ENCODE results near the gene HIVEP3. TPM values are rescaled to one million over a fixed set of nuclear protein-coding genes. Genes with fewer than 3 reads are reported as not detected.

HIVEP3 gene
- total RNA-seq, 1 donor from 2014 or later, result 8.9 TPM

GRCh38 chr1:41484402-41485241 lies 434.1 kb downstream of the HIVEP3 start, which contains the start of gene EDN2:
TSS of gene EDN2 (minus strand) at chr1:41484683. CDS start at chr1:41484601, 82 bp downstream.
- H3K27ac Mint-ChIP-seq (ENCODE audit: unreplicated experiment), result peak within 1 kb of the TSS; percentile 91
- peaks cover 33% of the 10 kb centered on the region for H3K4me1 Mint-ChIP-seq (ENCODE audit: low read depth, unreplicated experiment)
- FAIRE-seq (no peak), DNase-seq (ENCODE audit: low read depth) (no peak)
- no peaks in the 10 kb centered on the region for H4K20me1 ChIP-seq (ENCODE audit: insufficient read depth, low read length)
- peaks cover 49% of the 10 kb centered on the region for H3K4me1 ChIP-seq (ENCODE audit: insufficient read depth, low read length)
- H3K4me2 ChIP-seq (ENCODE audit: low read length), result peak within 1 kb of the TSS; percentile 87
- no peak within 1 kb of the TSS for H3K4me3 ChIP-seq (ENCODE audit: insufficient read depth, low read depth, low read length)
- H3K9me3 Mint-ChIP-seq (ENCODE audit: unreplicated experiment), result no peaks in the 10 kb centered on the region
- H3K36me3 Mint-ChIP-seq (ENCODE audit: low read depth, unreplicated experiment), result no peaks in the 10 kb centered on the region
- no peaks in the 10 kb centered on the region for H3K27me3 ChIP-seq (ENCODE audit: insufficient read depth, low read length)
- H2AFZ ChIP-seq (ENCODE audit: low read depth, low read length), result no peak within 1 kb of the TSS
- no peak for TF ChIP-seq EZH2 (IDR thresholded peaks at IDR 0.05; ENCODE audit: insufficient read depth, low read length)
- TF ChIP-seq CTCF (IDR thresholded peaks at IDR 0.05; ENCODE audit: insufficient read depth, low read depth, low read length), result peak; percentile 10
- no peaks in the 10 kb centered on the region for H3K9me3 ChIP-seq (ENCODE audit: insufficient read depth, low read depth, low read length)
- H3K79me2 ChIP-seq (ENCODE audit: insufficient read depth, low read length), result no peaks in the 10 kb centered on the region
- peak within 1 kb of the TSS; percentile 10 for H3K27ac ChIP-seq (ENCODE audit: low read depth, low read length)
- peak within 1 kb of the TSS; percentile 56 for H3K9ac ChIP-seq (ENCODE audit: low read length)
- peak within 1 kb of the TSS; percentile 40 for H3K4me3 Mint-ChIP-seq (ENCODE audit: unreplicated experiment)
- no peaks in the 10 kb centered on the region for H3K36me3 ChIP-seq (ENCODE audit: insufficient read depth, low read length)
- peaks cover 3% of the 10 kb centered on the region for H3K27me3 Mint-ChIP-seq (ENCODE audit: low read depth, unreplicated experiment)

GRCh38 chr1:41483960-41484401 lies 434.7 kb downstream of the HIVEP3 start:
- FAIRE-seq, result no peak
- Histone ChIP-seq H4K20me1 (ENCODE audit: insufficient read depth, low read length) (no peaks in the 10 kb centered on the region), H3K27ac (ENCODE audit: low read depth, low read length) (no peak overlapping the region), H3K9ac (ENCODE audit: low read length) (no peak overlapping the region), H3K4me3 (ENCODE audit: insufficient read depth, low read depth, low read length) (no peak overlapping the region), H3K27me3 (ENCODE audit: insufficient read depth, low read length) (no peaks in the 10 kb centered on the region), H3K4me1 (ENCODE audit: insufficient read depth, low read length) (peaks cover 49% of the 10 kb centered on the region), H3K9me3 (ENCODE audit: insufficient read depth, low read depth, low read length) (no peaks in the 10 kb centered on the region), H3K4me2 (ENCODE audit: low read length) (no peak overlapping the region), H3K79me2 (ENCODE audit: insufficient read depth, low read length) (no peaks in the 10 kb centered on the region), H3K36me3 (ENCODE audit: insufficient read depth, low read length) (no peaks in the 10 kb centered on the region), H2AFZ (ENCODE audit: low read depth, low read length) (no peak overlapping the region)
- H3K4me1 Mint-ChIP-seq (ENCODE audit: low read depth, unreplicated experiment), result peaks cover 33% of the 10 kb centered on the region
- H3K9me3 Mint-ChIP-seq (ENCODE audit: unreplicated experiment), result no peaks in the 10 kb centered on the region
- H3K27me3 Mint-ChIP-seq (ENCODE audit: low read depth, unreplicated experiment), result peaks cover 5% of the 10 kb centered on the region
- H3K36me3 Mint-ChIP-seq (ENCODE audit: low read depth, unreplicated experiment), result no peaks in the 10 kb centered on the region
- no peak for TF ChIP-seq EZH2 (IDR thresholded peaks at IDR 0.05; ENCODE audit: insufficient read depth, low read length)
- TF ChIP-seq CTCF (IDR thresholded peaks at IDR 0.05; ENCODE audit: insufficient read depth, low read depth, low read length), result no peak
- H3K4me3 Mint-ChIP-seq (ENCODE audit: unreplicated experiment), result no peak overlapping the region
- no peak for DNase-seq (ENCODE audit: low read depth)
- no peak overlapping the region for H3K27ac Mint-ChIP-seq (ENCODE audit: unreplicated experiment)

All from astrocyte (in vitro differentiated cells and primary cell).